Measurements from ENCODE around the gene CITED2. TPM values are rescaled to one million over a fixed set of nuclear protein-coding genes. Genes with fewer than 3 reads are reported as not detected.
A peak's percentile ranks its signal among the peaks of the same experiment; 100 is the strongest.

CITED2 gene
- total and polyA plus RNA-seq, 2 experiments from 2014 or later = 26.6 to 76.9 TPM

- TF ChIP-seq ZNF462 (CRISPR knock-in tag; IDR thresholded peaks at IDR 0.05) (no peak), CREB1 (CRISPR knock-in tag; IDR thresholded peaks at IDR 0.05; ENCODE audit: low read depth) (no peak; the same call in 1 of the 2 replicates), NANOG (IDR thresholded peaks at IDR 0.05; ENCODE audit: borderline replicate concordance) (no peak)
Measured at GRCh38 chr6:139369068-139369467, 5.4 kb downstream of the CITED2 start (continued).

- peaks cover 4% of the 10 kb centered on the region for H3K27me3 Mint-ChIP-seq (ENCODE audit: insufficient read depth, low read depth, poor library complexity)
- H3K4me3 Mint-ChIP-seq = peak overlapping the region; percentile 58
- no peaks in the 10 kb centered on the region for H3K27me3 ChIP-seq (ENCODE audit: insufficient read depth)
- H3F3A ChIP-seq (replicated peaks; ENCODE audit: low read depth) = no peaks in the 10 kb centered on the region; the same call in 1 of the 2 replicates
- H3K79me2 ChIP-seq (replicated peaks; ENCODE audit: insufficient read depth) = peaks cover 26% of the 10 kb centered on the region
- H3K4me1 Mint-ChIP-seq = peaks cover 62% of the 10 kb centered on the region
- H3K36me3 Mint-ChIP-seq (ENCODE audit: low read depth) = peaks cover 24% of the 10 kb centered on the region
- H3K4me2 ChIP-seq = peak overlapping the region; percentile 45
- no peaks in the 10 kb centered on the region for H3K9me3 Mint-ChIP-seq
- peak overlapping the region; percentile 95 for H3K27ac ChIP-seq (ENCODE audit: low read depth)
- no peaks in the 10 kb centered on the region for H4K20me1 ChIP-seq (replicated peaks; ENCODE audit: insufficient read depth)
- TF ChIP-seq ZNF331 (CRISPR knock-in tag; IDR thresholded peaks at IDR 0.05; ENCODE audit: low read depth) (no peak), NANOG (IDR thresholded peaks at IDR 0.05; ENCODE audit: borderline replicate concordance) (peak; percentile 5; the same call in 1 of the 2 replicates)
- ATAC-seq = peak; percentile 48
- no peak overlapping the region for H2AFZ ChIP-seq
- H3K36me3 ChIP-seq (ENCODE audit: insufficient read depth) = 0 out of 2 replicates have a peak, but pooled peaks cover 4% of the 10 kb centered on the region
- H3K4me1 ChIP-seq (ENCODE audit: insufficient read depth) = peaks cover 41% of the 10 kb centered on the region
- H3K4me3 ChIP-seq = peak overlapping the region; percentile 8
- DNase-seq (ENCODE audit: low spot score) = peak; percentile 63
- H3K27ac Mint-ChIP-seq = peak overlapping the region; percentile 90
- no peaks in the 10 kb centered on the region for H3K9me2 ChIP-seq (ENCODE audit: insufficient read depth)
Measured at GRCh38 chr6:139368661-139369060, 5.8 kb downstream of the CITED2 start.
